ENCODE measurements around the gene FLT1.
A peak's percentile ranks its signal among the peaks of the same experiment; 100 is the strongest.

FLT1 gene

DNA sequence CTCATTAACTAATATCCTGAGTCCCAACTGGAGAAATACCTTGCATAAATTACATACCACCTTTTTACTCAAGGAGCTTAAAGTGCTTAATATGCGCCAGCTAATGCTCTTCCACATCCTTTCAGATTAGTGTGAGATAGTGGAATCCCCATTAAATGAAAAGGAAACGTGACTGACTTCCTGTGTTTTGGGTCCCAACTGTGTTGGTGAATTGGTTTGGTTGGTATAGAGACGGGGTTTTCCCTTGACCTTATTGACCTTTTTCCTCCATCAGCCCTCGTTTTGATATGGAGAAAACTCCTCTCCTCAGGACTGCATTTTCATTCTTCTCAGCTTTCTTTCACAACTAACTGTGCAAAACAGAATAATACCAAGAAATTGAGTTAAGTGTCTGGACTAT, 193.1 kb downstream of the FLT1 start:
- DNase-seq = no peak

DNA sequence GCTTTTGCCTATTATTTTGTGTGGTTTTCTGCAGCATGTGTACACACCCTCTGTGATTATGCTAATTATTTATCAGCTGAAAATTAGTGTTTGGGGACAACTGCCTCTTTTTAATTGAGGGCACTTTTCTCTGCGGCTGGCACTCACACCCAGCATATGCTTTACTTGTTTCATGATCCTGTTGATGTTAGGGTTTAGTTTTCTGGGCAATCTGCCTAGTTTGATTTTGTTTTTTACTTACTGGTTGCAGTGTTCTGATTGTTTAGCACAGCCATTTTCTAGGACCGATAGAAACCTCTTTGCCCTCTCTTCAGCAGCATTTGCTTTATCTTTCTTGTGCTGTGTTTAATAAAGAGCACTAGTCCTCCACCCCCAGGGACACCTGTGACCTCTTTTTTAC, 195.0 kb downstream of the FLT1 start:
- peak; percentile 42 for DNase-seq

DNA sequence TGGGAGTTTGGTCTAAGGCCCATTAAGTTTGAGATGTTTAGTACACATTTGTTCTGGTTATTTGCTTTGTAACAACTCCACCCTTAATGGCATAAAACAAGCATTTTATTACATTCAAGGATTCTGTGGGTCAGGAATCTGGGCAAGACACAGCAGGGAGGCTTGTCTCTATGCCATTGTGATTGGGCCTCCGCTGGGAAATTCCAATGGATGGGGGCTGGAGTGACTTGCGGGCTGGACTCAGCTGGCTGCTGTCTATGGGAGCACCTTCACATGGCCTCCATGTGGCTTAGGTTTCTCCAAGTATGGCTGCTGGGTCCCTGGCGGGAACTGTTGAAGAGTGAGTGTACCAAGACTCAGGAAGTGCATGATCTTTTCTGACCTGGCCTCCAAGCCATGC, 197.6 kb downstream of the FLT1 start:
- no peak for DNase-seq

DNA sequence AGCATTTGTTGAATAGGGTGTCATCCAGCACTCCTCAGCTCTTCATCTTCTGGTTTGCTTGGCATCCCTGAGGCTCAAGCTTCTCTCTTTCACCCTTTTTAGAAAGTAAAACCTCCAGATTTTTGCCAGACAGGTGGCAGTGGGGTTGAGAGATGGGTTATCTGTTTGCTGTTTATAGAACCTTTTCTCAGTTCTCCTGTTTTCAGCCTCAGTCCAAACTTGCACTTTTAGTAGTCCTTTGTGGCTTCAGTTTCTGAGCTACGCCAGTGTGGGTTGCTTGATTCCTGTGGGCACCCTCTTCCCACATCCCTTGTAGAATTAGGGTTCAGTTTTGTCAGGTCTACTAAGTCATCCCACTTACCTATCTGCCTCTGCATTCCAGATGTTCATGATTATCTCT, 208.7 kb downstream of the FLT1 start:
- no peak for DNase-seq

GRCh38 chr13:28283600-28283999, 211.3 kb downstream of the FLT1 start:
- no peak for DNase-seq

DNA sequence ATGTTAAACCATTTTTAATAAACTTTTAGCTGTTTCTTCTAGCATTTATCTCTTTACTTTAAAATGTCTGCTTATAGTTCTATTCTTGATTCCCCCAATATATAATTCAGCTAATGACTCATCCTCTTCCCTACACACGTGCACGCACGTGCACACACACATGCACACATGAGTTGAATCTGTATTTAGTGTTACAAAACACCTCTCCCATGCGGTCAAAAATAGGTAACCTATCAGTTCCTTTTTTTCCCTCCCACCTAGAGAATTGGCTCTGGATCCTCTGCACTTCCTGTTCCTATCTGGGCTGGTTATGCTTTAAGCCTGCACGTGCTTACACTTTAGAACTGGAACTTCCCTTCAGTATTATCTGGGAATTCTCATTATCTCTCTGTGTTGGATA, 212.5 kb downstream of the FLT1 start:
- DNase-seq = no peak

- peak; percentile 6 for DNase-seq
These were observed 221.0 kb downstream of the FLT1 start for GRCh38 chr13:28273919-28274318.

- DNase-seq = no peak
These were observed 223.7 kb downstream of the FLT1 start for GRCh38 chr13:28271056-28271840.

DNA sequence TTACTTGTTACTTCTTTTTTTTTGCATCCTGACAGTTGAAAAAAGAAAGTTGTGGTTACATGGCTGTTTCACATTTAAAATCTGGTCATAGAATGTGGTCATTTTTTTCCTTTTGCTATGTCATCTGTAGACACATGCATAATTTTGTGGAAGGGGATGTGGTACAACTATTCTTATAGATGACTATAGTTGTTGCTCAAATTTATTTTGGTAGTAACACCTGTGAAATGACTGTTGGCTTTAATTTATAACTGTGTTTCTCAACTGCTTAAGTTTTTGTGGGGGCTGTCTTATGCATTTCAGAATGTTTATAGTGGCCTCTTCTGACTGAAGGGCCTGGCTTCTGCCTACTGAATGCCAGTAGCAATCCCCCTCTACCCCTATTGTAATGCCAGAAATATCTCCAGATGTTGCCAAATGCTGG, 226.1 kb downstream of the FLT1 start:
- no peak for DNase-seq

- DNase-seq = no peak
These were observed 227.4 kb downstream of the FLT1 start for GRCh38 chr13:28267497-28267896.

GRCh38 chr13:28258417-28258816, 236.5 kb downstream of the FLT1 start:
- no peak for DNase-seq

DNA sequence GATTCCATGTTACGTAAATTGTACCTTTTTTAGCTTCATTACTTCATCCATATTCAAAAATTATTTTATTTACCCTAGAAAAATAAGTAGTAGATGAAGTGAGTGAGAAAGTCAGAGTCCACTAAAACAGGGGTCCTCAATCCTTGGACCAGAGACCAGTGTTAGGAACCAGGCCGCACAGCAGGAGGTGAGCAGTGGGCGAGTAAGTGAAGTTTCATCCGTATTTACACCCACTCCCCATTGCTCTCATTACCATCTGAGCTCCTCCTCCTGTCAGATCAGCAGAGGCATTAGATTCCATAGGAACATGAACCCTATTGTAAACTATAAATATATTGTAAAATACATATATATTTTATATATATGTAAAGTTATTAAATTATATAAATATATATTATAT, 237.6 kb downstream of the FLT1 start:
- DNase-seq = no peak

GRCh38 chr13:28252547-28252946, 242.4 kb downstream of the FLT1 start:
- no peak for DNase-seq

- DNase-seq = no peak
These were observed 243.5 kb downstream of the FLT1 start for GRCh38 chr13:28251466-28251865.

- DNase-seq = no peak
These were observed 244.4 kb downstream of the FLT1 start for GRCh38 chr13:28250542-28250941.
